Measurements from ENCODE around the gene GPR37.

GPR37 gene

GRCh38 chr7:124758327-124758726 is 7.3 kb downstream of the GPR37 start:
- no peak for TF ChIP-seq CTCF (IDR thresholded peaks at IDR 0.05; ENCODE audit: extremely low read depth, missing control alignments)
- no peak for DNase-seq (ENCODE audit: low spot score)

DNA sequence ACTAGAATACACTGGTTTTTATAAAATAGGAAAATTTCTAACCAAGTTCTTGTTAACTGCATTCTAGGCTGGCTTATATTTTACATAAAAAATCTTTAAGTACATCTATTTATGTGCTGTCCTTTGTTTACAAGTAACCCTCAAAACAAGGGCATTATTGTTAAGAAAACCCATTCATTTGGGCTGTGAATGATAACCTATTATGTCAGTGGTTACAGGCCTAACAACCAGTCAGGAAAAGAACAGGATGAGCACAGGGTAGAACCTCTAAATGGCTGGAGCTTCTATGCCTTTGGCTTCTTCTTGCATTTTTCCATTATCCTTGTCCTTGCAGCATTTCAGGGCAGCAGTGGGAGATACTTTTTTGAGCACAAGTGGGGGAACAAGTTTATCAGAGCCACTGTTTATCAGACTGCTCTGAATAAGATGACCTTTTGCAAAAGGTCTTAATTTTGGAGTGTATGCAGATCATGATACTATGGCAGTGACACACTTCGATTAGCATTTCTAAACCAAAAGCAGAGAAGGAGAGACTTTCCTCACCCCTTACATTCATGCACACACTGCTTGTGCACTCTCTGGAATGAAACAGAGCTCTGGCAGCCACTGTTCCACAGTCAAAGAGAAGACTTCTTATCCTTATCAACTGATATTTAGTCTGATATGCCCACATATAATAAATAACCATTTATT is 10.9 kb downstream of the GPR37 start:
- no peak for TF ChIP-seq CTCF (IDR thresholded peaks at IDR 0.05; ENCODE audit: extremely low read depth, missing control alignments)

GRCh38 chr7:124752310-124752709 is 13.3 kb downstream of the GPR37 start:
- DNase-seq (ENCODE audit: low spot score) = no peak
- TF ChIP-seq CTCF (IDR thresholded peaks at IDR 0.05; ENCODE audit: extremely low read depth, missing control alignments) = no peak

More for the DNA sequence above, 10.9 kb downstream of the GPR37 start:
- DNase-seq (ENCODE audit: low spot score) = no peak

DNA sequence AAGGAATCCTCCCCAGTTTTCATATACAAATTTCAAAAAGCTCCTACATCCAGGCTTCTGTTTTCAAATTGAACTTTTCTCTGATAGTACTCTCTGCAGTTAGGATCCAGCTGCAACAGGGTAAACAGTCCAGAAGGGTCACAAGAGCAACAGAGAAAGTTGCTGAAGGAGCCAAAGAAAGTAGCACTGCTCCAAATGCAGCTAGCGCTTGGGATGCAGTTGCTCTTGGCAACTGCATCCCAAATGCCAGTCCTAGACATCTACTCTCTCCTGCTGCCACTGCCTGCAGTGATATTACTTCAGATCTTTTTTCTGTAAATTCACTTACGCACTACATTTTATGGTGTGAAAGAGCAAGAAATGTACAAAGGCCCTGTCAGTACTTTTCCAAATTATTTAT is 14.6 kb downstream of the GPR37 start:
- no peak for TF ChIP-seq CTCF (IDR thresholded peaks at IDR 0.05; ENCODE audit: extremely low read depth, missing control alignments)
- no peak for DNase-seq (ENCODE audit: low spot score)

- DNase-seq (ENCODE audit: low spot score) = no peak
- TF ChIP-seq CTCF (IDR thresholded peaks at IDR 0.05; ENCODE audit: extremely low read depth, missing control alignments) = no peak
Measured at GRCh38 chr7:124747072-124747471, 18.5 kb downstream of the GPR37 start.

GRCh38 chr7:124738639-124739038 is 27.0 kb downstream of the GPR37 start:
- DNase-seq (ENCODE audit: low spot score) = no peak
- TF ChIP-seq CTCF (IDR thresholded peaks at IDR 0.05; ENCODE audit: extremely low read depth, missing control alignments) = no peak

GRCh38 chr7:124737760-124738300 is 27.8 kb downstream of the GPR37 start:
- no peak for TF ChIP-seq CTCF (IDR thresholded peaks at IDR 0.05; ENCODE audit: extremely low read depth, missing control alignments)
- DNase-seq (ENCODE audit: low spot score) = no peak

All from GM20000 (cell line).